ENCODE results near the gene EDEM1. TPM values are rescaled to one million over a fixed set of nuclear protein-coding genes. Genes with fewer than 3 reads are reported as not detected.

The EDEM1 gene
- total and polyA plus RNA-seq, 10 of the 15 experiments (the other 5 are each of a cell fraction or from before 2014, with no cell fraction given), result 18.9 to 138 (median 57.5) TPM

GRCh38 chr3:5197022-5197421 is 9.5 kb downstream of the EDEM1 start:
- Histone ChIP-seq H3K79me2 (ENCODE audit: control insufficient read depth, insufficient read depth, low read length) (peaks cover 92% of the 10 kb centered on the region), H3K9ac (ENCODE audit: control insufficient read depth, insufficient read depth, low read length) (peak overlapping the region; percentile 45; the same call in 1 of the 2 replicates), H3K4me1 (ENCODE audit: control insufficient read depth, insufficient read depth, low read length) (peaks cover 63% of the 10 kb centered on the region), H3K4me2 (ENCODE audit: control insufficient read depth, insufficient read depth) (peak overlapping the region; percentile 82), H3K27me3 (replicated peaks in 1 of 2; ENCODE audit: control insufficient read depth in 2 of 2, insufficient read depth in 2 of 2, low read length in 1 of 2) (no peaks in the 10 kb centered on the region), H3K4me3 (peak overlapping the region; percentile 39), H3K27ac (ENCODE audit: control insufficient read depth, insufficient read depth) (peak overlapping the region; percentile 94), H2AFZ (ENCODE audit: control insufficient read depth, low read depth, low read length) (no peak overlapping the region), H4K20me1 (ENCODE audit: control insufficient read depth, insufficient read depth) (no peaks in the 10 kb centered on the region), H3K36me3 (ENCODE audit: control insufficient read depth in 2 of 2, insufficient read depth in 2 of 2, low read length in 1 of 2) (peaks cover 0 to 47% of the 10 kb centered on the region in 2 experiments; a peak in 3 of 4 replicates), H3K9me3 (replicated peaks; ENCODE audit: control insufficient read depth, insufficient read depth, low read length) (no peaks in the 10 kb centered on the region)
- ChIA-PET RAD21 (ENCODE audit: unreplicated experiment) (interaction anchor here (0.6 to 9.1 kb wide), 16 partner anchors 8 to 562 kb away, joined by 3 to 93 read pairs (median 4); partner anchors contain the start of gene EDEM1), CTCF (interaction anchor here (1.1 to 18.8 kb wide), 7 partner anchors 13 to 486 kb away, joined by 3 to 163 read pairs (median 10); partner anchors contain the start of gene EDEM1), SMC1A (ENCODE audit: uncharacterized antibody, unreplicated experiment) (interaction anchor here (0.6 to 20.1 kb wide), 14 partner anchors 9 to 702 kb away, joined by 3 to 284 read pairs (median 5); partner anchors contain the start of gene EDEM1), POLR2A (interaction anchor here (0.6 to 8.0 kb wide), 14 partner anchors 8 to 536 kb away, joined by 3 to 68 read pairs (median 5); partner anchors contain the start of gene EDEM1)
- intact Hi-C loops (cut with micrococcal nuclease; ENCODE audit: unreplicated experiment), result loop anchor here (2.0 to 10.0 kb wide), 3 partner anchors 60 to 350 kb away; no protein-coding TSS in a partner anchor
- peak; percentile 61 for TF ChIP-seq YY1 (IDR thresholded peaks at IDR 0.05; ENCODE audit: low read depth, low read length)
- no peak for TF ChIP-seq ZBTB40 (IDR thresholded peaks at IDR 0.05; ENCODE audit: borderline replicate concordance)
- TF ChIP-seq CREB1 (IDR thresholded peaks at IDR 0.05; ENCODE audit: low read depth), result no peak
- no peak for TF ChIP-seq NFYA (IDR thresholded peaks at IDR 0.05; ENCODE audit: borderline replicate concordance, low read depth, low read length)
- no peak for TF ChIP-seq ZNF687 (IDR thresholded peaks at IDR 0.05)
- TF ChIP-seq ZNF207 (IDR thresholded peaks at IDR 0.05; ENCODE audit: borderline replicate concordance), result no peak
- in situ Hi-C loops (cut with MboI), result loop anchor here (5.0 to 10.0 kb wide), 3 partner anchors 220 to 692 kb away; partner anchors contain the start of gene BHLHE40
- BruUV-seq (replicated peaks), result no TSS peak
- no peak for DNase-seq (ENCODE audit: low read depth, low spot score)
- no peak for FAIRE-seq
- ATAC-seq, result no peak
- WGBS (ENCODE audit: insufficient coverage, insufficient replicate concordance, low lambda C conversion rate, missing lambda C conversion rate), result 84% methylated on average over 1 of the region's 4 CpGs

All from GM12878 (cell line).